ENCODE measurements around the gene HHEX.
"Not testable (repeated sequence)": the region's sequence is repeated elsewhere in the genome, so short reads cannot be mapped to it uniquely, and the experiment has no call there.

The HHEX gene

DNA sequence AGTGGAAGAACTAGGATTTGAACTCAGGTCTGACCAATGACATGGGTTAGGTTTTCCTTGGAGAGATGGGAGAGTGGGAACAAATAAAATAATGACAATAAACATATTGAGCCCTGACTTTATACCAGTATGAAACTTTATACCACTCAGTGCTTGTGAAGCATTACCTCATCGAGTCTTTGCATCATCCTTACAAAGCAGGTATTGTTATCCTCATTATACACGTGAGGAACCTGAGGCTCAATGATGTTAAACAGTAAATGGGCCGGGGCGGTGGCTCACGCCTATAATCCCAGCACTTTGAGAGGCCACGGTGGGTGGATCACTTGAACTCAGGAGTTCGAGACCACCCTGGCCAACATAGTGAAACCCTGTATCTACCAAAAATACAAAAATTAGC lies 47.7 kb downstream of the HHEX start:
- Mint-ChIP-seq H3K36me3 (ENCODE audit: low read depth) (no peaks in the 10 kb centered on the region), H3K27ac (no peak overlapping the region), H3K9me3 (no peaks in the 10 kb centered on the region), H3K4me1 (ENCODE audit: low read depth) (peaks cover 13% of the 10 kb centered on the region), H3K27me3 (peaks cover 14% of the 10 kb centered on the region), H3K4me3 (no peak overlapping the region)

DNA sequence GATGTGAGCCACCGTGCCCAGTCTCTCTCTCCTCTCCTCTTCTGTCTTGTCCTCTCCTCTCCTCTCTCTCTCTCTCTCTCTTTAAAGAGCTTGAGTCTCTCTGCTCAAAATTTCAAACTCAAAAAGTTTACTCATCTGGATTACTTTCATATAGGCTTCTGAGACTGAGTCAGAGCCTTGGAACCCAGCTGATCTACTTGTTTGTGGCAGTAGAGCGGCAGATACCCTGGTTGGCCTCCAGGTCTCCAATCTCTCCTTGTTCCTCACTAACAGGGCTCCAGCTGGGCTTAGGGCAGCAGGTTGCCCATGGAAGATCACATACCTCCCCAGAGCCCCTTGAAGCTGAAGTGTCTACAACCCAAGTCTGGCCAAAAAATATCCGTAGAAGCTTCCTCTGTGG lies 51.0 kb downstream of the HHEX start:
- Mint-ChIP-seq H3K4me3 (no peak overlapping the region), H3K27ac (no peak overlapping the region), H3K9me3 (no peaks in the 10 kb centered on the region), H3K27me3 (peaks cover 7% of the 10 kb centered on the region), H3K4me1 (ENCODE audit: low read depth) (peaks cover 23% of the 10 kb centered on the region), H3K36me3 (ENCODE audit: low read depth) (no peaks in the 10 kb centered on the region)

DNA sequence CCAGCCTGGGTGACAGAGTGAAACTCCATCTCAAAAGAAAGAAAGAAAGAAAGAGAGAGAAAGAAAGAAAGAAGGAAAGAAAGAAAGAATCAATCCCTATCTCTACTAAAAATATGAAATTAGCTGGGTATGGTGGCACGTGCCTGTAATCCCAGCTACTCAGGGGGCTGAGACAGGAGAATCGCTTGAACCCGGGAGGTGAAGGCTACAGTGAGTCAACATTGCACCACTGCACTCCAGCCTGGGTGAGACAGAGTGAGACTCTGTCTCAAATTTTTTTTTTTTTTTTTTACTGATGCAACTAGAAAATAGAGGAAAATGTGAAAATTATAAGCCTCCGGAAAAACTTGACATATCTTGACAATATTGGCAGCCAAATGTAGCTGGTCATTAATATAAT lies 52.0 kb downstream of the HHEX start:
- peaks cover 23% of the 10 kb centered on the region for H3K4me1 Mint-ChIP-seq (ENCODE audit: low read depth)
- not testable (repeated sequence) for H3K36me3 Mint-ChIP-seq (ENCODE audit: low read depth); H3K9me3 Mint-ChIP-seq; H3K27ac Mint-ChIP-seq; H3K4me3 Mint-ChIP-seq; H3K27me3 Mint-ChIP-seq

DNA sequence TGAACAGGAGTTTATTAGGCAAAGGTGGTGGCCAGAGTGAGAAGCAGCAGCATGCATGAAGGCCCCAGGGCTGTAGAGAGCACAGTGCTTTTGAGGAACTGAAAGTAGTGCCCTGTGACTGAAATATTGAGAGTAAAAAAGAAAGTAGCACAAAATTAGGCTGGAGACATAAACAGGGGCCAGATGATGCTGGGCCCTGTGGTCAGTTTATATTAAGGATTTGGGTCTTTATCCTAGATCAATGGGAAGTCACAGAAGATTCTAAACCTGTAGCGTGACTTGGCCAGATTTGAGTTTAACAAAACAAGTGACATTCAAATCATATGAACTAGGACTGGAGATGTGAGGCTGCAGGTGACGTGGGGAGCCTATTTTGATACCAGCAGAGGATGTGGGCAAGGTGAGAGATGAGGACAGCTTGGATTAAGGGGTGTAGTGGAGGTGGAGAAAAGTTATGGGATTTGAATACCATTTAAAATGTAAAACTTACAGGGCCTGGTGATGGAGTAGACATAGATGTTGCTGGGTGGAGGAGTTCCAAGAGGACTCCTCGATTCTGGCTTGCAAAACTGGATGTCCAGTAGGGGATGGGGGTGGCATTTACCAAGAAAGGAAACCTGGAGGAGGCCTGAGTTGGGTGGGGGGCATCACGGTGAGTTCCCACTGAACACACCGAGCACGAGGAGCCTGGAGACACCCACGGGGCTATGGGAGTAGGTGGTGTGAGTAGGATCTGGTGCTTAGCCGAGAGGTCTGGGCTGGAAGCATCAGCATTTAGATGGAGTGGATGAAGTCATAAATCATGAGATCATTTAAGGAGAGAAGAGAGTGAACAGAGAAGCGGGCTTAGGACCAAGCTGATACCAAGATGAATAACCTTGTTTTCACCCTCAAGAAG lies 52.8 kb downstream of the HHEX start:
- H3K27ac Mint-ChIP-seq = no peak overlapping the region
- peaks cover 7% of the 10 kb centered on the region for H3K27me3 Mint-ChIP-seq
- H3K36me3 Mint-ChIP-seq (ENCODE audit: low read depth) = no peaks in the 10 kb centered on the region
- H3K9me3 Mint-ChIP-seq = no peaks in the 10 kb centered on the region
- no peak overlapping the region for H3K4me3 Mint-ChIP-seq
- H3K4me1 Mint-ChIP-seq (ENCODE audit: low read depth) = peaks cover 23% of the 10 kb centered on the region

All from stimulated activated naive CD8-positive, alpha-beta T cell treated with anti-CD3 and anti-CD28 coated beads, Interleukin-15, Interleukin-2, amounts not matched to agents 100 ng/mL and 50 ng/mL, for 24 hours (primary cell).